ENCODE data around the gene STX1B. TPM values are rescaled to one million over a fixed set of nuclear protein-coding genes. Genes with fewer than 3 reads are reported as not detected.
A peak's percentile ranks its signal among the peaks of the same experiment; 100 is the strongest.
"Not testable (repeated sequence)": the region's sequence is repeated elsewhere in the genome, so short reads cannot be mapped to it uniquely, and the experiment has no call there.

STX1B gene
- polyA plus RNA-seq, 2 donors = 0.29 to 1.6 TPM

- peak overlapping the region in 1 of 2 donors; percentile 24 for H3K27ac ChIP-seq (ENCODE audit: low read depth in 2 of 2, low read length in 1 of 2)
- WGBS, 2 donors = 77 to 85% methylated on average over 8 of the region's 8 CpGs
- not testable (repeated sequence) for H3K9me3 ChIP-seq (ENCODE audit: control insufficient read depth in 2 of 2, insufficient read depth in 1 of 2, low read depth in 1 of 2, low read length in 1 of 2); H3K4me3 ChIP-seq (ENCODE audit: low read depth in 1 of 2, low read length in 2 of 2); H3K27me3 ChIP-seq (ENCODE audit: control insufficient read depth in 1 of 2, insufficient read depth in 2 of 2, low read length in 2 of 2); H3K4me1 ChIP-seq (ENCODE audit: control insufficient read depth in 2 of 2, insufficient read depth in 2 of 2, low read length in 1 of 2)
- peaks cover 6 to 23% of the 10 kb centered on the region in 2 donors for H3K36me3 ChIP-seq (ENCODE audit: control insufficient read depth in 2 of 2, insufficient read depth in 2 of 2, low read length in 1 of 2)
Measured at GRCh38 chr16:30939571-30939970, 70.9 kb downstream of the STX1B start.

Other genes starting within 250 kb of the STX1B start
- gene CFAP119, start 248.6 kb downstream of the STX1B start, polyA plus RNA-seq = 1 to 10 TPM; 3.5 to 6.2 TPM
- 10 to 100 TPM; 39.9 to 64.1 TPM for gene RNF40, start 248.3 kb downstream of the STX1B start, polyA plus RNA-seq
- 1 to 10 TPM; 3.4 to 4.9 TPM for gene ZNF629, start 223.4 kb downstream of the STX1B start, polyA plus RNA-seq
- 10 to 100 TPM; 21.8 to 33.9 TPM for gene BCL7C, start 116.6 kb downstream of the STX1B start, polyA plus RNA-seq
- 1 to 10 TPM; 2.2 to 3.3 TPM for gene CTF1, start 114.0 kb downstream of the STX1B start, polyA plus RNA-seq
- gene FBXL19, start 87.1 kb downstream of the STX1B start, polyA plus RNA-seq = 10 to 100 TPM; 10.7 to 35.6 TPM
- gene ORAI3, start 61.6 kb downstream of the STX1B start, polyA plus RNA-seq = 10 to 100 TPM in 1 of 2 donors, 1 to 10 TPM in 1; 8.5 to 11.6 TPM
- gene SETD1A, start 52.9 kb downstream of the STX1B start, polyA plus RNA-seq = 1 to 10 TPM; 6.8 to 9.6 TPM
- 10 to 100 TPM in 1 of 2 donors, 1 to 10 TPM in 1; 6.6 to 12.1 TPM for gene HSD3B7, start 25.4 kb downstream of the STX1B start, polyA plus RNA-seq
- gene STX4, start 22.9 kb upstream of the STX1B start, polyA plus RNA-seq = 10 to 100 TPM; 49.7 to 54.1 TPM
- gene ZNF668, start 63.6 kb upstream of the STX1B start, polyA plus RNA-seq = 1 to 10 TPM; 5.8 to 6.6 TPM
- gene ZNF646, start 63.8 kb upstream of the STX1B start, polyA plus RNA-seq = 1 to 10 TPM; 3.4 to 8.1 TPM
- 1 to 10 TPM in 1 of 2 donors, under 1 TPM in 1; 1.00 to 2.9 TPM for gene PRSS53, start 78.3 kb upstream of the STX1B start, polyA plus RNA-seq
- 10 to 100 TPM; 18.5 to 39.2 TPM for gene VKORC1, start 84.2 kb upstream of the STX1B start, polyA plus RNA-seq
- gene BCKDK, start 97.7 kb upstream of the STX1B start, polyA plus RNA-seq = 10 to 100 TPM; 13.0 to 23.1 TPM
- 10 to 100 TPM; 28.3 to 33.6 TPM for gene KAT8, start 107.0 kb upstream of the STX1B start, polyA plus RNA-seq
- gene PRSS8, start 125.1 kb upstream of the STX1B start, polyA plus RNA-seq = 100 to 1,000 TPM in 1 of 2 donors, 10 to 100 TPM in 1; 64.3 to 201 TPM
- 1 to 10 TPM; 1.7 to 2.4 TPM for gene PRSS36, start 139.4 kb upstream of the STX1B start, polyA plus RNA-seq
- gene FUS, start 169.5 kb upstream of the STX1B start, polyA plus RNA-seq = 100 to 1,000 TPM; 134 to 170 TPM
- gene PYCARD, start 192.1 kb upstream of the STX1B start, polyA plus RNA-seq = 10 to 100 TPM; 51.7 to 79.2 TPM
- under 1 TPM; 0.02 to 0.04 TPM for gene TRIM72, start 203.5 kb upstream of the STX1B start, polyA plus RNA-seq
- gene PYDC1, start 206.5 kb upstream of the STX1B start, polyA plus RNA-seq = not detected
- under 1 TPM; 0.44 to 0.57 TPM for gene ITGAM, start 249.3 kb upstream of the STX1B start, polyA plus RNA-seq

Measured in esophagus (tissue), 2 donors.